GM12878 (cell line): ENCODE measurements around the gene PVRIG.
"Not testable (repeated sequence)": the region's sequence is repeated elsewhere in the genome, so short reads cannot be mapped to it uniquely, and the experiment has no call there.

Experiments
- CHD2 ChIP-seq: IDR thresholded peaks from 2 replicates; pipeline ENCODE4 v1.6.1; 2011; ENCODE audit warnings: low read depth, low read length, improper control_type of control experiment, borderline replicate concordance
- EZH2 ChIP-seq: IDR thresholded peaks from 2 replicates; pipeline ENCODE4 v1.6.1; 2012; ENCODE audit warnings: low read depth, mild to moderate bottlenecking, control low read depth, inconsistent platforms, low read length, borderline replicate concordance; ENCODE audit not compliant: control insufficient read depth
- GABPA ChIP-seq: IDR thresholded peaks from 2 replicates; pipeline ENCODE4 v1.6.1; 2014; ENCODE audit warnings: antibody characterized with exemption, low read depth, mild to moderate bottlenecking, inconsistent platforms
- RFX5 ChIP-seq: IDR thresholded peaks from 2 replicates; pipeline ENCODE4 v1.6.1; 2011; ENCODE audit warnings: low read depth, low read length, improper control_type of control experiment
- SIN3A ChIP-seq: IDR thresholded peaks from 2 replicates; pipeline ENCODE4 v1.6.1; 2012; ENCODE audit warnings: low read depth, low read length, improper control_type of control experiment
- SP1 ChIP-seq: IDR thresholded peaks from one replicate; pipeline ENCODE4 v1.6.1; 2011; ENCODE audit warnings: low read depth, low read length
- ZNF207 ChIP-seq: fragments of 450-650 bp; IDR thresholded peaks from 2 replicates; pipeline ENCODE4 v1.6.1; 2014; ENCODE audit warnings: antibody characterized with exemption, mild to moderate bottlenecking, borderline replicate concordance
- TF ChIP-seq, protein P1 (sequence below), 3 experiments: IDR thresholded peaks in 2 of 3; conservative IDR thresholded peaks in 1 of 3; 2 replicates each; pipeline ENCODE4 v1.5.1; 2011; ENCODE audit warnings: low read depth in 3 of 3, low read length in 3 of 3, mild to moderate bottlenecking in 3 of 3, control low read depth in 2 of 3, moderate library complexity in 2 of 3, inconsistent platforms in 1 of 3, mixed read lengths in 1 of 3; ENCODE audit not compliant: control insufficient read depth in 2 of 3, insufficient read depth in 1 of 3; ENCODE audit errors: extremely low read depth in 1 of 3
- TF ChIP-seq, protein P2 (sequence below): IDR thresholded peaks from 2 replicates; pipeline ENCODE4 v1.6.1; 2012; ENCODE audit warnings: low read depth, low read length, improper control_type of control experiment
- TF ChIP-seq, protein P3 (sequence below): fragments of 450-650 bp; IDR thresholded peaks from 2 replicates; pipeline ENCODE4 v1.6.1; 2016; ENCODE audit warnings: mild to moderate bottlenecking

DNA sequence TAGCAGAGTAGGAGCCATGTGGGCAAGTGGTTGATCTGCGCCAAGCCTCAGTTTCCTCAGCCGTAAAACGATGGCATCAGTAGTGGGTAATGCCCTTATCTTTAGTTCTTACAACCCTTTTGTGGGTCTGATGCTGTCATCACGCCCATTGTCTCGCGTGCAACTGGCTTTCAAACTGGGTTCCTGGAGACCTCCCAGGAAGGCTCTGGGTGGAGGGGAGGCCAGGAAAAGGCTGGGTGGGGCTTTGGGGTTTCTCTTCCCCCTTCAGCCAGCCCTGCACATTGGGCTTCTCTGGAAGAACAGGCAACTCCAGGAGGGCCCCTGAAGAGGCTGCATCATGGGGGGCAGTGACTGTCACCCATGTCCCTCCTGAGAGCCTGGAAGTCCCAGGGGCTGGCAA lies 5.1 kb downstream of the PVRIG start:
- TF ChIP-seq RFX5, ZNF207, SIN3A, EZH2, GABPA, CHD2, SP1: not testable (repeated sequence)
- TF ChIP-seq, protein P1, sequence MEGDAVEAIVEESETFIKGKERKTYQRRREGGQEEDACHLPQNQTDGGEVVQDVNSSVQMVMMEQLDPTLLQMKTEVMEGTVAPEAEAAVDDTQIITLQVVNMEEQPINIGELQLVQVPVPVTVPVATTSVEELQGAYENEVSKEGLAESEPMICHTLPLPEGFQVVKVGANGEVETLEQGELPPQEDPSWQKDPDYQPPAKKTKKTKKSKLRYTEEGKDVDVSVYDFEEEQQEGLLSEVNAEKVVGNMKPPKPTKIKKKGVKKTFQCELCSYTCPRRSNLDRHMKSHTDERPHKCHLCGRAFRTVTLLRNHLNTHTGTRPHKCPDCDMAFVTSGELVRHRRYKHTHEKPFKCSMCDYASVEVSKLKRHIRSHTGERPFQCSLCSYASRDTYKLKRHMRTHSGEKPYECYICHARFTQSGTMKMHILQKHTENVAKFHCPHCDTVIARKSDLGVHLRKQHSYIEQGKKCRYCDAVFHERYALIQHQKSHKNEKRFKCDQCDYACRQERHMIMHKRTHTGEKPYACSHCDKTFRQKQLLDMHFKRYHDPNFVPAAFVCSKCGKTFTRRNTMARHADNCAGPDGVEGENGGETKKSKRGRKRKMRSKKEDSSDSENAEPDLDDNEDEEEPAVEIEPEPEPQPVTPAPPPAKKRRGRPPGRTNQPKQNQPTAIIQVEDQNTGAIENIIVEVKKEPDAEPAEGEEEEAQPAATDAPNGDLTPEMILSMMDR (IDR thresholded peaks at IDR 0.05 in 2 of 3, conservative IDR thresholded peaks at IDR 0.05 in 1 of 3; ENCODE audit: control insufficient read depth in 2 of 3, extremely low read depth in 1 of 3, insufficient read depth in 1 of 3, low read depth in 3 of 3, low read length in 3 of 3), result not testable (repeated sequence)
- TF ChIP-seq, protein P2, sequence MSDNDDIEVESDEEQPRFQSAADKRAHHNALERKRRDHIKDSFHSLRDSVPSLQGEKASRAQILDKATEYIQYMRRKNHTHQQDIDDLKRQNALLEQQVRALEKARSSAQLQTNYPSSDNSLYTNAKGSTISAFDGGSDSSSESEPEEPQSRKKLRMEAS, result not testable (repeated sequence)
- TF ChIP-seq, protein P3, sequence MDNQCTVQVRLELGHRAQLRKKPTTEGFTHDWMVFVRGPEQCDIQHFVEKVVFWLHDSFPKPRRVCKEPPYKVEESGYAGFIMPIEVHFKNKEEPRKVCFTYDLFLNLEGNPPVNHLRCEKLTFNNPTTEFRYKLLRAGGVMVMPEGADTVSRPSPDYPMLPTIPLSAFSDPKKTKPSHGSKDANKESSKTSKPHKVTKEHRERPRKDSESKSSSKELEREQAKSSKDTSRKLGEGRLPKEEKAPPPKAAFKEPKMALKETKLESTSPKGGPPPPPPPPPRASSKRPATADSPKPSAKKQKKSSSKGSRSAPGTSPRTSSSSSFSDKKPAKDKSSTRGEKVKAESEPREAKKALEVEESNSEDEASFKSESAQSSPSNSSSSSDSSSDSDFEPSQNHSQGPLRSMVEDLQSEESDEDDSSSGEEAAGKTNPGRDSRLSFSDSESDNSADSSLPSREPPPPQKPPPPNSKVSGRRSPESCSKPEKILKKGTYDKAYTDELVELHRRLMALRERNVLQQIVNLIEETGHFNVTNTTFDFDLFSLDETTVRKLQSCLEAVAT, result not testable (repeated sequence)
